Measurements from ENCODE around the gene CCNG2.

GRCh38 chr4:77121736-77122240, 35.2 kb upstream of the CCNG2 start:
- no peak for TF ChIP-seq CTCF (IDR thresholded peaks at IDR 0.05; ENCODE audit: insufficient read depth, low read length)
- no peak for TF ChIP-seq GABPA (IDR thresholded peaks at IDR 0.05; ENCODE audit: low read depth)
- no peak for TF ChIP-seq SPI1 (IDR thresholded peaks at IDR 0.05; ENCODE audit: borderline replicate concordance, low read depth)
- TF ChIP-seq POLR2AphosphoS5 (IDR thresholded peaks at IDR 0.05; ENCODE audit: low read depth) = no peak
- TF ChIP-seq REST (IDR thresholded peaks at IDR 0.05; ENCODE audit: insufficient replicate concordance, low read depth) = no peak
